SK-N-SH (cell line): ENCODE data around the gene ULBP2.

Experiments used
- CTCF ChIP-seq: fragments of 200-600 bp; sonication (generic); IDR thresholded peaks from 2 replicates; pipeline ENCODE4 v1.6.1; 2017; ENCODE audit warnings: antibody characterized with exemption, mild to moderate bottlenecking, moderate library complexity
- EZH2phosphoT487 ChIP-seq: fragments of 200-600 bp; sonication (generic); IDR thresholded peaks from 2 replicates; pipeline ENCODE4 v1.6.1; 2017; ENCODE audit warnings: low read depth, mixed run types, mild to moderate bottlenecking, antibody characterized with exemption, moderate library complexity, borderline replicate concordance
- RAD21 ChIP-seq: IDR thresholded peaks from 2 replicates; pipeline ENCODE4 v1.6.1; 2012; ENCODE audit warnings: mild to moderate bottlenecking, low read length
- RXRA ChIP-seq: IDR thresholded peaks from 2 replicates; pipeline ENCODE4 v1.4.0; 2012; ENCODE audit warnings: low read depth, mild to moderate bottlenecking, borderline replicate concordance
- USF1 ChIP-seq: IDR thresholded peaks from 2 replicates; pipeline ENCODE4 v1.4.0; 2012; ENCODE audit warnings: low read depth, borderline replicate concordance
- USF2 ChIP-seq: fragments of 150-350 bp; IDR thresholded peaks from 2 replicates; pipeline ENCODE4 v1.6.1; 2017; ENCODE audit warnings: antibody characterized with exemption, low read length, low read depth, borderline replicate concordance

GRCh38 chr6:149915970-149916865 is 25.6 kb upstream of the ULBP2 start:
- TF ChIP-seq USF2 (no peak), CTCF (no peak), RXRA (no peak), USF1 (no peak), RAD21 (no peak), EZH2phosphoT487 (no peak)
